HG03571 (cell line): ENCODE measurements around the gene NPAS3.

ENCODE experiments used
- ATAC-seq: cut with Tn5 transposase; IDR thresholded peaks from one replicate; pipeline ENCODE4 v1.9.1; 2021; ENCODE audit not compliant: unreplicated experiment

Gene NPAS3

DNA sequence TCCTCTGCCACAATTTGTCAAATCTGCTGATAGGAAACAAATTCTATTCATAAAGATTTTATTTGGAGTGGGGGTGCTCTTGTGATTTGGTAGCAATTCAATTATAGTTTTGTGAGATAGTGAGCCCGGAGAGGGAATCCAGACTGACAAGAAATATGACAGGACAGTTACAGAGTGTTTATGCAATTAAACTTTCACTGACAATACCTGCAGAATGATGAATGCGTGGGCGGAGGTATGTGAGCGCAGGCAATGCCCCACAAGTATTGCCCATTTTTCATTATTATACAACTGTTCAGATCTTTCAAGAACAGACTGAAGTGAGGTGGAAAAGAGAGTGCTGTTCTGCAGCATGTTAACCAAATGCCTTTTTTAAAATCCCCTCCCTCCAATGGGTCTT lies 753.2 kb downstream of the NPAS3 start:
- no peak for ATAC-seq

DNA sequence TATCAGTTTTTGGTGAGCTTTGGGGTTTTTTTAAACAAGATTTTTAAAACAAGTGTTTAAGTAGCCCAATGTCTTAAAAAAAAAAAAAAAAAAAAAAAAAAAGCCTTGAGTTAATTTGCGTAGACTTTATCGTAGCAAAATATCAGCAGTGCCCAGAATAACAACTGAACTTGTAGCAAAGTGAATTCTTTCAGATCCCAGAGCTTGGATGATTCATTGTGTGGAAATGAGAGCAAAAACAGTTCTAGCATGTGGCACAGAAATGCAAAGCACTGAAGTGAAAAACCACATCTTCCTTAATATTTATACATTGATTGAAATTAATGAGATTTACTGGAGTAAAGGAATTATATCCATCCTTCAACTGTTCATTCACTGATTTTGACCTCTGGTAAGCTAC lies 754.1 kb downstream of the NPAS3 start:
- ATAC-seq: no peak

DNA sequence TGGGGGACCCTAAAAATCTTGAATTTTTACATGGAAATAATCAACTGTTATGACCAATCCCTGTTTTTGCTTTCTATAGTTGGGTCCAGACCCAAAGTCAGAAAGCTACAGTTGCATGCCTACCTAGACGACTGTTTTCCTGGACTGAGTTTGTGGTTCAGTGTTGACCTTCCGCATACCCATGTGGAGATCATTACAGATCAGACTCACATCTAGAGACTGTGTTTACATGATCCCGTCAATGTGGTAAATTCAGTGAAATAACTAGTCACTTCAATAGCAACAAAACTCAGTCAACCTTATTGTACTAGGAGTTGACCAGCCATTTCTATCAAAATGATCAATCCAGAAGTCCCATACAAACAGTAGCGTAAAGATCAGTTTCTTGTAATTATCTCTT lies 754.6 kb downstream of the NPAS3 start:
- ATAC-seq: no peak

DNA sequence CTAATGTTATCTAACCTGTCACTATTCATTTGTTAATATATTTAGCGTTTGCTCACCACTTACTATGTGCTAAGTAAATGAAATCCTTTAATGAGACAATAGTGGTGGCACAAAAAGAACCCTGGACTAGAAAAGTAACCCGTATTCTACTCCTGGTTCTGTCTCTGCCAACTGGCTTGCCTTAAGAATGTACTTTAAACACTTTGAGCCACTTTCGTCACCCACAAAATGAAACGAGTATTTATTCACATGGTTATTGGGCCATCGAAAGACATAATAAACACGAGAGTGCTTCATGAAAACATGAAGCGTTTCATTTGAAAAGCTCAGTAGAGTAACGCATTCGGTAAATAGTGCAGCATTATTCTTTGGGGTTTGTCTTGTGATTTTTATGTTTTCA lies 757.5 kb downstream of the NPAS3 start:
- ATAC-seq: no peak

DNA sequence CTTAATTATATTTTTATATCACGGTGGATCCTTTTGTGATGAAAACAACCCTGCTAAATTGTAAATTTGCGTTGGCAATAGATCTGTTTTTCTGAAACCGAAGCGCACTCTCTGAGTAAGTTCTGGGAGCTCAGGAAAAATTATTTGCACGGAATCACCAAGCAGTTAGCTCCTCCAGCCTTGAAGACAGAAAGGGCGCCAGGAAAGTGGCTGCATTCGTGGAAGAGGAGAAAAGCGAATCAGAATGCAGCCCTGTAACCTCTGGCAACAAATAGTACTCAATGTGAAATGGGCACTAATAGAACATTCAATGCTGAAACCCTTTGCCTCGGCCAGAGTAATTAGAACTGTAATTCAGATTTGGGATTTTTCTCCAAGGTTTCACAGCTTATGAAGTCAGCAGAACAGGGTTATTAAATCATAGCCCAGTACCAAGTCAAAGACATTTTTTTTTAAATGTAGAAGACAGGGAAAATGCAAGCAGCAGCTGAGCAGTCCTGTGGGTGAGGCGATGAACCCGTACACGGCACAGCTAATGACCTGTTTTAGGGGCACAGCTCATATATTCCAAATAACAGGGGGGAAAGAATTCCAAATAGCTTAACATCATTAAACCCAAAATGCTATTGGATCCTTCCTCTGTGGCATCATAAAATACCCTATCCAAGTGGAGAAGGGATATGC lies 760.8 kb downstream of the NPAS3 start:
- no peak for ATAC-seq

DNA sequence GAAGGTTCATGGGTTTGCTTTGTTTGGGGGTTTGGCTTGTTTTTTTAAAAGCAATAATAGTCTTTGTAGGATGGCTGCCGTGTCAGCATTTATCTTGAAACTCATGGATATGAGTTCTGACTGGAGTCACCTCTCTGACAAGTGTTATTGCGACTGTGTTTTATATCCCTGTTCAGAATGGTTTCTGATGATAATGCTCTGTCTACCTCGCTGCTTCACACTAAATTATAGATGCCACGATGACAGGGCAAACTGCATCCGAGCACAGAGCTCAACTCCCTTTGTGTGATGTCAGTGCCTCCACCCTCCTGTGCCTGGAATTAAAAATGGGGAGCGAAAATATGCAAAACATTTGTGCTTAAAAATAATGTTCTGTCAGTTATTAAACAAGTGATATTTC lies 761.4 kb downstream of the NPAS3 start:
- no peak for ATAC-seq

DNA sequence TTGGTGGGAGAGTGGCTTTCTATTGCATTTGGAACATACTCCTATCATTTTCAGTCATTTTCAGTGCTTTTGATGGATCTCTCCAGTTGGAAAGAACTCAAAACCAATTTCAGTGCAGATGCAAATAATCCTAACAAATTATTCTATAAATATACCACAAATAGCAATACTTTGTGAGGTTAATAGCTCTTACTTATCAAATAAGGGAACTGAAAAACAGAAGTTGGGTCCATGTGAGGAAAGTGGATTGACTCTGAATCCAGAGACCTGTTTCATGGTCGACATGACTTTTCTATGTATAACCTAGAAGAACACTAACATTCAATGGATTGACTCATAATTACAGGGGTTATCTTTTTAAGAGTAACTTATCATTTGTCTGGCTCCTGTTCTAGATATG lies 763.6 kb downstream of the NPAS3 start:
- ATAC-seq: no peak

DNA sequence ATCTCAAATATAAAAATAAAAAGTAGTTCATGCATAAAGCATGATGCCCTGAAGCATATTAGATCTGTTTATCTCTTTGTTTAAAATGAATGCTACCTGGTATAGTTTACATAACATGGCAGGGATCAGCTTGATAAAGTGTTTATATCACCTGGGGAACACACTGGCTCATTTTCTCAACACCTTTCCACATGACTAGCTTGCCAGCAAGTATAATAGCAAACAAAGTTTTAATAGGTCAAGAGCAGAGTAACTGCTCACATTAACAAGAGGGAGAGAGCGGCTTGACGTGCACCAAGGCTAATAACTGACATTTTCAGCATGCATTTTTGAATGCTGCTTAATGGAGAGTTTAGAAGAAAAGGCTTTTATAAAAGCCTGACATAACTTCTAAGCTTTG lies 765.8 kb downstream of the NPAS3 start:
- ATAC-seq: no peak

DNA sequence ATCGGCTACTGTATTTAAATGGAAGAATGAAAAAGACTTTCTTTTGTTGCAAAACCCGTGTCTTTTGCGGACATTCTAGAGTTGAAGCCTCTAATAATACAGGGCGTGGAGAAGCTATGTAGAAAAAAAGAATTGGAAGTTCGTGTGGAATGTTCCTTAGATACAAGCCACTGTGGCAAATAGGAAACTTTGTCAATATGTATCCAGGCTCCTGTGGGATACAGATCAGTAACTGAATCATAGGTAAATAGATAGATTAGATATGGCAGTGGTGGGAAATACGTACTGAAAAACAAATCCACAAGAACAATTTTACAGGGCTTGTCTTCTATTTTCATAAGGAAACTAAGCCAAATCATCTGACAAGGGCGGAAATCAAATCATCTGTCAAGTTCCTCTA lies 766.8 kb downstream of the NPAS3 start:
- ATAC-seq: no peak

DNA sequence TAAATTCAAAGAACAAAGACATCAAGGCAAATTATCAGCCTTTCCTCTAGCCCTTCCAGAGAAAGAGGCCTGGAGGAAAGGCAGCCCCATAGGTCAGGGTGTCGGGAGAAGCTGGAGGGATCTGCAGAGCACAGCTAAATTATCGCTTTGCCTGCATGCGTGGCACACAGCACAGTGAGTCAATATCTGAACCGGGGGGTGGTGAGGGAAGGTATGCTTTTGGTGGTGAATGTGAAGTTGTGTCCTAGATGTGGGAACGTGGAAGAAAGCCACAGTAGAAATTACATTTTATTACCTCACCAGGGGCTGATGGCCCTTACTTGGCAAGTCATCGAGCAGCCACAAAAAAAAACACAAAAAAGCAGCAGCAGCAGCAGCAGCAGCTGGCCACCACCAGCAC lies 769.0 kb downstream of the NPAS3 start:
- ATAC-seq: no peak

DNA sequence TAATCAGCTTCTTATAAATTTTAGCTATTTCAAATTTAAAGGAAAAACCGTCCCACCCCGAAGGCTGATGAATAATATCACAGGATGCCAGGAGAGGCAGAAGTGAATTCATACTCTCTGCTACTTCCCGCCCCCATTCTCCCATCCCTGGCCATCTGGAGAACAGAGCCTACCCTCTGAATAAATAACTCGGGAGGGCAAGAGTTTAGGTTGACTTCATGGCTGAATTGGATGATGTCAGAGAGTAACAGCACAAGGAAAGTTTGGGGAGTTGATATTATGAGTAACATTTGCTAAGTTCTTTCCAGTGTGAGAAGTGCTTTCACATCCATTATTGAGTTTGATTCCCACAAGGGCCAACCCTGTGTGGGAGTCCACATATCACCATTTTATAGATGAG lies 770.6 kb downstream of the NPAS3 start:
- no peak for ATAC-seq

DNA sequence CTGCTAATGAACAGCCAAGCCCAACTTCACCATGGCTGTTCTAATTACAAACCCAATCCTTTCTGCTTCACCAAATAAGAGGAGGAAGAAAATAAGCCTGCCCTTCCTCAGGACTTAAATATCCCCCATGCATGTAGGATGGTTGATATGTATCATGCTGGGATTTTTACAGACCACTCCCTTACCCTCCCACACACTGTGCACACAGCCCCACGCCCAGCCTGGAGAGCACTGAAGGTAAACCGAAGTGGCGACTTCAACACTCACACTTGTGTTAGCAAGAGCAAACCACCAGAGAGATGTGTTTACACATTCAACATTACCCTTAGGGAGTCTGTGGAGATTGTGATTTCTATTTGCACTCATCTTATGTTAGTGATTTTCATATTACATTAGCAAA lies 771.0 kb downstream of the NPAS3 start:
- ATAC-seq: no peak

DNA sequence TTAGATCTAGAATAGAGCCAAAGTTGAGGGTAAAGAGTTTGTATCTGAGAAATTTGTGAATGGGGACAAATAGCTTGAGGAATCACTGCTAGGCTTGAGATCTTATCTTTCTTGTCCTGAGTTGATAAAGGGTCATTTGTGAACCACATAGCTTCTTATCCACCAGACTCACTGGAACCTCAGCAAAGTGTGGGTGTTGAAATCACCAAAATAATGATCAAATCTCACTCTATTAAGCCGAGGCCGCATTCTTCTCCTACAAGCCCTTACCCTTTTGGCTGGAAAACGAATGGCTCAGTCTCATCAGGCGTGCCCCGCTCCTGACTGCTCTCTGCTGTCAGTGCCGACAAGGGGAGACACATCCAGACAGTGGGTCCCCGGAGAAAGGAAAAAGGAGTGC lies 771.6 kb downstream of the NPAS3 start:
- ATAC-seq: no peak

DNA sequence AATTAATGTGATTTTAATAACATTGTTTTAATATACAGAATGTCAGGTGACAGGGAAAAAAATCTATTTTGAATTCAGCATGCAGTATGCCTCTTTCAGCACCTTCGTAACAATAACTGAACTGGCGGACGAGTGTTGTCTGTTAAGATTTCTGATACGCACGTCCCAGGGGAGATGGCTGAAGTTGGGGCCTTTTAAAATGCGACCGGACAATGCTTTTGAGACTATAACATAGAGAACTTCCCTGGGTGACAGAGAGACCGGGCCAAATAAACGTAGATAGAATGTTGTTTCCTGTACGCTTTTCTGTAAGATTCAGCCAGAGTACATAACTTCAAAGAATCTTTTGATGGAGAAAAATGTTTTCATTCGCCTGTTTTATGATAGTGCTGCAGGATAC lies 772.5 kb downstream of the NPAS3 start:
- ATAC-seq: no peak

DNA sequence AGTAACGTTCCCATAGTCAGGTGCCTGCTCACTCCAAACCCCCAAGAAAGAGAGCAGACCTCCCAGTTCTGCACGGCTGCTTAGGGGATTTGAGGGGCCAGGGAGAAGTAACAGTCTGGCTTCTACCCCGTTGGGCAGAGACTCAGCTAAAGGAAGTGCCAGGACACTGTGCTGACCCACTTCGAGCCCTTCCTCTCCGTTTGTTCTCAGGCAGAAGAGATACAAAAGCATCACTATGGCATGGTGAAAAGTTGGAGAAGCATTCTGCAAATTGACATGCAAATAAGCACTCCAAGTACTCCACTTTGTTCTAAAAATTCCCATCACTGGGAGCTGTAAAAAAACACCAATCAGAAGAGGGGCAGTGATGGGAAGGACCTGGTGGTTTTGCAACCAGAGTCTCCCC lies 773.1 kb downstream of the NPAS3 start:
- ATAC-seq: no peak

DNA sequence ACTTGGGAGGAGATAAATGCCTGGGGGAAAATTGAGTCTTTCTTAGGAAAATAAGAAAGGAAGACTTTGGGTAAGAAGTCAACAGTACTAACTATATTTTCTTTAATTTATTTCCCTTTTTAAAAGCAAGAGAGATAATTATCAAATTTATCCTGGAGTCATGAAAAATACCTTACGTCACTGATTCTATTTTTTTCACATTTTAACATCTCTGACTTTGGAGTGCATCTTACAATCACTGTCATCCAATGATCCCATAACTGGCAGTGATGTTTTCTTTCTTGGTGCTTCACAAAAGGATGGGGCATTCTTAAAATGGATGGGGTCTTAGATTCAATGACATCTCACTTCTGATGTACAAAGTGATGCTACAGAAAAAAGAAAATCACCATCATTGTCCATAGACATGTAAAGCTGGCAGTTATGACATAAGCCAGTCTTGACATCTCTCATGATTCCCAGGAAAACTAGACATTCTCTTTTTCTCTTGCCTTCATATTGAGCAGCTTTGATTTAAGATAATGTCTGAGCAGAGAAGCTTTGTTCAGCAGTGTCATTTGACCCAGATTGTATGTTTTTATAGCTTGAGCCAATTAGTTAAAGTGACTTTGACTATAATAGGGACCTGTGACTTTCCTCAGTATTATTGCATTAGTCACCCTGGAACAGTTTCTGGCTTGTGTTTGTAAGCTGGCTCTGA lies 776.0 kb downstream of the NPAS3 start:
- no peak for ATAC-seq

DNA sequence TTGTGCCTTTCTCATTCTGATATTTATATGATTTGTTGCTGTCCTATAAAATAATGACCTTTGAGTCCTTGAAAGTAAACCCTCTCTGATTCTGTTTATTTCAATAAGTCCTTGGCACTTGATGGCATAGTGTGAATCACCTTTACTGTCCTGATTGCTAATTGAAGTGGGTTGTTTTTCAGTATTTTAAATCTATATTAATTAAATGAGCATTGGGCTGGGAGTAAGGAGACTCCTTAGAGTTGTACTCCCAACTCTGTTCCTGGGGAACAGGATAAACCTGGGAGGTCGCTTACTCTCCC lies 776.5 kb downstream of the NPAS3 start:
- ATAC-seq: no peak

DNA sequence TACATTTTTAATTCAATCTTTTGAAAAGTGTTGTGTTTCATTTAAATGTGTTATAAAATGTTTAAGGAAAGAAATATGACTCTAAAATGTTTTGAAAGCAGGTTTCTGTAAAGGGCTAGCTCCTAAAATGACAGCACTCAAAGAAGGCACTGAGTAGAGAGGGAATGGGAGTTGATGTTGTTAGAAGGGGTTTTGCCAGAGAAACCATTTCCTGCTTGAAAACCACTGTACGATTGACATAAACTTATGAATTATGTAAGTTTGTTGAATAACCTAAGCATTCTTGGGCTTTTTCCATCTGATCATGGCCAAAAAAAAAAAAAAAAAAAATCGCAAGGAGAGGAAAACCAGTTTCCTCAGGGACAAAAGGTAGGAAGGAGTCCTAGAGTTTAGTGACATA lies 778.2 kb downstream of the NPAS3 start:
- ATAC-seq: no peak

DNA sequence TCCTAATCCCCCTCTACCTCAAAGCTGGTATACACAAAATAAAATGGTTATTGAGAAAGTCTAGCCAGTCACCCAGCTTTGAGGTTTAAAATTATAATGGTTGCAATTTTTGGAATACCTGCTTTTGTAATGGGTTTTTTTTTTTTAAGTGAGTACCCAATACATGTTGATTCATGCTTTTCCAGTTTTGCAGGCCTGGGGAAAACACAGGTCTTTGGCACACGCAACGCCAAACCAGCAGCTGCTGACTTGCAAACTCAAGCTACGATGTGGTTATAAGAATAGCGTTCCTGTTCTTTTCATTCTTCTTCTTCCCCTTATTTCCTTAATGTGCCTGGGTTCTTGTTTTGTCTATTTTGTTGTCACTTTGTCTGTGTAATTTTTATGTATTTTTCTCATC lies 779.2 kb downstream of the NPAS3 start:
- no peak for ATAC-seq

DNA sequence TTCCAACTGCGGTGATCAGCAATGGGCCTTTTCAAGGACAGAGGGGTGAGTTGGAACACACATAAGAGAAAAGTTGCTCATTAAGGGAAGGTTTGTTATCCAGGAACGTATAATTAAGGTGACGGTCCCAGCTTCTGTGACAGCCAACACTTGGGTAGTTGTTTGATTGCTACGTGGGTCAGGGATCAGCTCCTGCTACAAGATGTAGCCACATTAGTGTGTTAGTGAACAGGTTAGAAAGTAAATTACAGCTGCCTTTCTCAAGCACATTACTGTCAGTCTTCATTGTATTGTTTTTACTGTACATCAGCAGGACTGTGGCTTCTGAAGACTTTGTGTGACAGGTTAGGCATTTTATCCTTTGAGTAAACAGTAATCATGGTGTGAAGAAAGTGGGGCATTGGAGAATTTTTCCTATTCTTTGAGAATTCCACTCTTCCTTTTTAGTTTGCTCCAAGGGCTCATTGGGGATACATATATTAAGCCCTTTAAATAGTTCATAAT lies 781.7 kb downstream of the NPAS3 start:
- no peak for ATAC-seq

DNA sequence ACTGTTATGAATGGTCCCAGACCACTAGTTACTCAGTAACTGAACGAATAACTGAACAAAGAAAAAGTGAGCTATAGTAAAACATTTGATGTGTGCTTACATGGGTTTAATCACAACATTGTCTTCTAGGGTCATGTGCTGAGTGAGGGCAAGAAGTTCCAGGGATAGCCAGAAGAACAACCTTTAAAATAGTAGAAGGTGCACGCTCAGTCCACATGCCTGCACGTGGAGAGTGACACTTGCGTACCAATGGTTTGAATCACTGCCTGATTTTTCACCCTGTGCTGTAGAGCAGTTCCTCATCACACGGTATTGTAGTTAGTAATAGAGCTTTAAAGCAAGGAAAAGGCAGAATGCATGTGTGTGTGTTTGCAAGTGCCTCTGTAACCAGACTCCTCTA lies 788.0 kb downstream of the NPAS3 start:
- ATAC-seq: no peak

DNA sequence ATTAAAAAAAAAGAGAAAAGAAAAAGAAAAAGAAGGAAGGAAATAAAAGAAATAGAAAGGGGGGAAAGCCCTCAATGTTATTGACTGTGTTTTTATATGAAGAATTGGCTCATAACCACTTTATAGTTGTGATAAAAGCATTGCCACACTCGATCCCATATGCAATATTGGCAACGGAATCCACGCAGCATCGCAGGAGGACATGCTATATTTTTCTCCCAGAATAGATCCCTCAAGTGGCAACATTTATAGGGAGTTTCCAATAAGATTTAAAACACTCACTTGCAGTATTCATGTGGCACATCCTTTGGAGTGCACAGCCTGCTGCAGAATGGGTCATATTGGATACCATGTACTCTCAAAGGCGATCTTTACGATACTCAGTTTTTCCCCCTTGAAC lies 788.9 kb downstream of the NPAS3 start:
- no peak for ATAC-seq

DNA sequence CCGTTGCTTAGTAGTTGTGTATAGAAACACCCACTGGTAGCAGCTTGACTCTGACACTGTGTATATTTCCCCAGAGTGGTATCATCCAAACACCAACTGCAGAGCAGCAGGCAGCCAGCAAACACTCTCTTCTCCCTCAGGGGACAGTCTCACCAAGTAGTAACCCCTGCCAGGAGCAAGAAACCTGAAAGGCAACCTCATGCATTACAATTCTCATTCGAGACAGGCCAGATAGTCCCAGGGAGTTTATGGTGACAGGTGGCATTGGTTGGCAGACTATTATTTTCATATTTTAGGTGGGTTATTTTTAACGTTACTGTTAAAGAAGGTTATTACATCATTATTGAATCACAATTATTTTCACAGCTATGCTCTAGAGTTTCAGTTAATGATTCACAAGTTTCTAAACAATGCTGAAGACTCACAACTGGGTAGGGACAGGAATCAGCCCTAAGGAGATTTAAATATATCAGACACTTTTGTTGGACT lies 789.4 kb downstream of the NPAS3 start:
- no peak for ATAC-seq
